ENCODE data around the gene TMEM92. TPM values are rescaled to one million over a fixed set of nuclear protein-coding genes. Genes with fewer than 3 reads are reported as not detected.
"Not testable (repeated sequence)": the region's sequence is repeated elsewhere in the genome, so short reads cannot be mapped to it uniquely, and the experiment has no call there.

The TMEM92 gene
- total RNA-seq, 1 experiment from 2014 or later = 6.6 TPM

GRCh38 chr17:50285941-50286340, 11.7 kb downstream of the TMEM92 start:
- no peaks in the 10 kb centered on the region for H3K79me2 ChIP-seq (ENCODE audit: insufficient read depth, low read length)
- no peaks in the 10 kb centered on the region for H3K36me3 ChIP-seq (ENCODE audit: control insufficient read depth in 1 of 2, insufficient read depth in 2 of 2, low read length in 2 of 2)
- POLR2A ChIA-PET = no interaction called here
- H3K4me2 ChIP-seq (ENCODE audit: low read length) = no peak overlapping the region
- H3K4me3 ChIP-seq (replicated peaks in 1 of 2; ENCODE audit: low read depth in 1 of 2, low read length in 2 of 2) = no peak overlapping the region
- H3K27ac ChIP-seq (ENCODE audit: low read depth, low read length) = no peak overlapping the region
- peaks cover 0 to 14% of the 10 kb centered on the region in 2 experiments; a peak in 2 of 4 replicates for H3K4me1 ChIP-seq (ENCODE audit: control insufficient read depth in 1 of 2, insufficient read depth in 2 of 2, low read length in 2 of 2)
- no peak for DNase-seq (ENCODE audit: low read depth, low spot score)
- no peak for ATAC-seq
- no TSS peak for BruUV-seq (replicated peaks)
- RAD21 ChIA-PET (ENCODE audit: low non-redundant PET in 1 of 2, low total read pairs in 2 of 2, uncharacterized antibody in 2 of 2, unreplicated experiment in 2 of 2) = no interaction called here
- no peak overlapping the region for H3K9ac ChIP-seq (ENCODE audit: low read length)
- no peak for TF ChIP-seq ZBTB33 (IDR thresholded peaks at IDR 0.05; ENCODE audit: extremely low read depth, insufficient replicate concordance, low read length)
- TF ChIP-seq CBX3 (IDR thresholded peaks at IDR 0.05; ENCODE audit: low read depth) = no peak
- no peak for TF ChIP-seq SIN3A (IDR thresholded peaks at IDR 0.05; ENCODE audit: low read depth)
- TF ChIP-seq FOSL1 (IDR thresholded peaks at IDR 0.05; ENCODE audit: low read depth) = no peak
- TF ChIP-seq POLR2AphosphoS5 (IDR thresholded peaks at IDR 0.05; ENCODE audit: low read depth, low read length) = no peak
- TF ChIP-seq TCF7L2 (IDR thresholded peaks at IDR 0.05; ENCODE audit: borderline replicate concordance, extremely low read depth, insufficient read depth, insufficient read length) = no peak
- TF ChIP-seq POLR2A (IDR thresholded peaks at IDR 0.05; ENCODE audit: borderline replicate concordance, extremely low read depth, insufficient read depth, insufficient read length) = no peak
- H3K9me2 ChIP-seq (ENCODE audit: insufficient read depth) = no peaks in the 10 kb centered on the region
- intact Hi-C loops (cut with micrococcal nuclease) = no loop called here
- H4K20me1 ChIP-seq (ENCODE audit: insufficient read depth) = no peaks in the 10 kb centered on the region
- H3K27me3 ChIP-seq (ENCODE audit: insufficient read depth, low read length) = no peaks in the 10 kb centered on the region
- no peak overlapping the region for H2AFZ ChIP-seq (ENCODE audit: low read depth, low read length, poor library complexity, severe bottlenecking)
- H3K9me3 ChIP-seq (ENCODE audit: control insufficient read depth in 1 of 2, insufficient read depth in 1 of 2, low read depth in 1 of 2, low read length in 2 of 2) = no peaks in the 10 kb centered on the region
- CTCF ChIA-PET = interaction anchor here (0.7 to 1.9 kb wide), 2 partner anchors 14 to 86 kb away, joined by 3 to 6 read pairs; no protein-coding TSS in a partner anchor

- H3K4me2 ChIP-seq (ENCODE audit: low read length); DNase-seq (ENCODE audit: low read depth, low spot score); intact Hi-C loops (cut with micrococcal nuclease); RAD21 ChIA-PET (ENCODE audit: low non-redundant PET in 1 of 2, low total read pairs in 2 of 2, uncharacterized antibody in 2 of 2, unreplicated experiment in 2 of 2); H3K27ac ChIP-seq (ENCODE audit: low read depth, low read length); BruUV-seq (replicated peaks); H3K79me2 ChIP-seq (ENCODE audit: insufficient read depth, low read length); H2AFZ ChIP-seq (ENCODE audit: low read depth, low read length, poor library complexity, severe bottlenecking); ATAC-seq; H3K9me3 ChIP-seq (ENCODE audit: control insufficient read depth in 1 of 2, insufficient read depth in 1 of 2, low read depth in 1 of 2, low read length in 2 of 2); H3K9me2 ChIP-seq (ENCODE audit: insufficient read depth); H3K9ac ChIP-seq (ENCODE audit: low read length); H4K20me1 ChIP-seq (ENCODE audit: insufficient read depth); POLR2A ChIA-PET; H3K27me3 ChIP-seq (ENCODE audit: insufficient read depth, low read length); H3K4me3 ChIP-seq (replicated peaks in 1 of 2; ENCODE audit: low read depth in 1 of 2, low read length in 2 of 2); H3K36me3 ChIP-seq (ENCODE audit: control insufficient read depth in 1 of 2, insufficient read depth in 2 of 2, low read length in 2 of 2): not testable (repeated sequence)
- CTCF ChIA-PET = interaction anchor here (14.3 kb wide), 1 partner anchor 86 kb away, joined by 243 read pairs; the partner anchor contains the start of gene COL1A1
- peaks cover 0 to 13% of the 10 kb centered on the region in 2 experiments; a peak in 2 of 4 replicates for H3K4me1 ChIP-seq (ENCODE audit: control insufficient read depth in 1 of 2, insufficient read depth in 2 of 2, low read length in 2 of 2)
Observed at GRCh38 chr17:50287302-50287701, 13.0 kb downstream of the TMEM92 start.
